H1 (cell line): ENCODE results near the gene PKN1. TPM values are rescaled to one million over a fixed set of nuclear protein-coding genes. Genes with fewer than 3 reads are reported as not detected.

ENCODE experiments used
- CTCF ChIA-PET: fragments of 300-600 bp; sonication (Branson Sonifier 250); formaldehyde crosslinking; loops from one replicate; lab custom pipeline; 2021; ENCODE audit not compliant: partially characterized antibody; lab: Charles Lee
- POLR2A ChIA-PET: fragments of 300-600 bp; sonication (Branson Sonifier 250); formaldehyde crosslinking; loops from one replicate; lab custom pipeline; 2021; ENCODE audit warnings: inconsistent platforms; ENCODE audit not compliant: partially characterized antibody; lab: Charles Lee
- DNase-seq, 2 experiments: peaks; one replicate each; pipeline versions ENCODE4 v3.0.0 to v3.0.0-alpha.2; 2010 to 2022; ENCODE audit warnings: low spot score in 2 of 2, low read depth in 1 of 2, mixed read lengths in 1 of 2
- FAIRE-seq: peaks from 2 replicates; lab custom pipeline; 2011; peaks lifted over from hg19 to GRCh38; lab: Jason Lieb, UNC
- H2AFZ ChIP-seq: 2 replicates; pipeline ENCODE4 v1.8.1; 2012; ENCODE audit warnings: low read length, inconsistent platforms
- H2AK5ac ChIP-seq: 2 replicates; pipeline ENCODE4 v1.6.1; 2013; ENCODE audit warnings: low read depth, low read length
- H2BK120ac ChIP-seq: replicated peaks from 2 replicates; pipeline ENCODE3; 2013; ENCODE audit warnings: low read depth, low read length, inconsistent platforms
- H2BK12ac ChIP-seq: 2 replicates; pipeline ENCODE4 v1.6.1; 2013; ENCODE audit warnings: low read depth, low read length
- H2BK15ac ChIP-seq: 2 replicates; pipeline ENCODE4 v1.6.1; 2013; ENCODE audit warnings: low read length
- H2BK20ac ChIP-seq: 2 replicates; pipeline ENCODE4 v1.6.1; 2013; ENCODE audit warnings: low read length
- H2BK5ac ChIP-seq: 2 replicates; pipeline ENCODE4 v1.6.1; 2013; ENCODE audit warnings: low read depth, low read length
- H3K14ac ChIP-seq: 2 replicates; pipeline ENCODE4 v1.6.1; 2013; ENCODE audit warnings: inconsistent platforms; ENCODE audit not compliant: insufficient read length
- H3K18ac ChIP-seq: 2 replicates; pipeline ENCODE4 v1.6.1; 2013; ENCODE audit warnings: low read length; ENCODE audit errors: extremely low read depth
- H3K23ac ChIP-seq: 2 replicates; pipeline ENCODE4 v1.6.1; 2013; ENCODE audit warnings: inconsistent platforms; ENCODE audit not compliant: insufficient read length
- H3K23me2 ChIP-seq: 2 replicates; pipeline ENCODE4 v1.6.1; 2013; ENCODE audit warnings: low read depth, low read length
- H3K27ac ChIP-seq: 2 replicates; pipeline ENCODE4 v1.6.1; 2011; ENCODE audit warnings: low read depth, low read length, inconsistent platforms
- H3K27me3 ChIP-seq, 4 experiments: replicated peaks in 1 of 4; 1 replicate in 1 of 4; 2 replicates in 3 of 4; pipeline versions ENCODE4 v1.6.1 to v1.8.1; 2011 to 2013; ENCODE audit warnings: low read length in 3 of 4, mild to moderate bottlenecking in 3 of 4, inconsistent platforms in 2 of 4, mixed read lengths in 2 of 4, moderate library complexity in 1 of 4; ENCODE audit not compliant: control insufficient read depth in 3 of 4, insufficient read depth in 3 of 4; ENCODE audit errors: extremely low read depth in 1 of 4
- H3K36me3 ChIP-seq, 4 experiments: 2 replicates each; pipeline versions ENCODE4 v1.6.1 to v1.8.1; 2011 to 2013; ENCODE audit warnings: mild to moderate bottlenecking in 4 of 4, low read length in 3 of 4, moderate library complexity in 2 of 4, control low read depth in 1 of 4, inconsistent platforms in 1 of 4; ENCODE audit not compliant: insufficient read depth in 4 of 4, control insufficient read depth in 2 of 4
- H3K4ac ChIP-seq: replicated peaks from 2 replicates; pipeline ENCODE3; 2013; ENCODE audit warnings: low read length, low read depth, mixed read lengths, inconsistent platforms; ENCODE audit not compliant: insufficient read length
- H3K4me1 ChIP-seq, 4 experiments: replicated peaks in 1 of 4; 1 replicate in 1 of 4; 2 replicates in 3 of 4; pipeline versions ENCODE4 v1.6.1 to v1.8.1; 2011 to 2013; ENCODE audit warnings: low read length in 3 of 4, inconsistent platforms in 2 of 4, mixed read lengths in 1 of 4; ENCODE audit not compliant: insufficient read depth in 4 of 4, control insufficient read depth in 3 of 4
- H3K4me2 ChIP-seq, 2 experiments: 2 replicates each; pipeline versions ENCODE4 v1.6.1 to v1.8.1; 2011 to 2013; ENCODE audit warnings: low read depth in 2 of 2, low read length in 2 of 2, control low read depth in 1 of 2, inconsistent platforms in 1 of 2, mild to moderate bottlenecking in 1 of 2; ENCODE audit not compliant: insufficient read depth in 1 of 2
- H3K4me3 ChIP-seq, 4 experiments: fragments of 200-600, 300-600 bp in 1 of 4; sonication (generic), shearing (Covaris generic), sonication (Bioruptor Twin) in 1 of 4; 2 replicates each; pipeline versions ENCODE4 v1.5.1 to v1.8.1; 2011 to 2016; ENCODE audit warnings: low read length in 4 of 4, low read depth in 3 of 4, control low read depth in 2 of 4, inconsistent platforms in 2 of 4, mild to moderate bottlenecking in 2 of 4, mixed read lengths in 1 of 4, moderate library complexity in 1 of 4; ENCODE audit not compliant: insufficient read depth in 2 of 4; ENCODE audit errors: extremely low read depth in 1 of 4
- H3K56ac ChIP-seq: replicated peaks from 2 replicates; pipeline ENCODE3; 2013; ENCODE audit warnings: low read depth, mild to moderate bottlenecking, mixed read lengths, low read length, inconsistent platforms; ENCODE audit not compliant: insufficient read length
- H3K79me1 ChIP-seq: 2 replicates; pipeline ENCODE4 v1.6.1; 2013; ENCODE audit warnings: low read depth, low read length, control low read depth
- H3K79me2 ChIP-seq, 2 experiments: 2 replicates each; pipeline versions ENCODE4 v1.6.1 to v1.8.1; 2012 to 2013; ENCODE audit warnings: low read length in 2 of 2, mild to moderate bottlenecking in 2 of 2, inconsistent platforms in 1 of 2; ENCODE audit not compliant: insufficient read depth in 2 of 2, control insufficient read depth in 1 of 2
- H3K9ac ChIP-seq, 4 experiments: replicated peaks in 1 of 4; 1 replicate in 1 of 4; 2 replicates in 3 of 4; pipeline versions ENCODE4 v1.6.1 to v1.8.1; 2011 to 2013; ENCODE audit warnings: low read depth in 3 of 4, low read length in 3 of 4, control low read depth in 2 of 4, mild to moderate bottlenecking in 2 of 4, moderate library complexity in 2 of 4, inconsistent platforms in 1 of 4; ENCODE audit errors: extremely low read depth in 1 of 4
- H3K9me3 ChIP-seq, 2 experiments: 2 replicates each; pipeline versions ENCODE4 v1.6.1 to v1.8.1; 2012 to 2013; ENCODE audit warnings: mild to moderate bottlenecking in 2 of 2, moderate library complexity in 2 of 2, control low read depth in 1 of 2, inconsistent platforms in 1 of 2, low read depth in 1 of 2, low read length in 1 of 2, mixed read lengths in 1 of 2; ENCODE audit not compliant: insufficient read depth in 2 of 2
- H4K20me1 ChIP-seq, 2 experiments: replicated peaks in 1 of 2; 2 replicates each; pipeline versions ENCODE3 to v1.8.1; 2011 to 2013; ENCODE audit warnings: inconsistent platforms in 2 of 2, low read length in 2 of 2, mild to moderate bottlenecking in 1 of 2; ENCODE audit not compliant: insufficient read depth in 2 of 2, control insufficient read depth in 1 of 2
- H4K5ac ChIP-seq: 2 replicates; pipeline ENCODE4 v1.6.1; 2013; ENCODE audit warnings: low read length, low read depth, mixed read lengths, inconsistent platforms; ENCODE audit not compliant: insufficient read length
- H4K8ac ChIP-seq: 2 replicates; pipeline ENCODE4 v1.8.0; 2013; ENCODE audit warnings: mild to moderate bottlenecking, moderate library complexity, low read length, inconsistent platforms; ENCODE audit not compliant: insufficient read depth; ENCODE audit errors: extremely low read depth
- H4K91ac ChIP-seq: replicated peaks from 2 replicates; pipeline ENCODE3; 2013; ENCODE audit warnings: low read length, mixed read lengths, inconsistent platforms; ENCODE audit not compliant: insufficient read length
- BACH1 ChIP-seq: IDR thresholded peaks from 2 replicates; pipeline ENCODE4 v1.6.1; 2012; ENCODE audit warnings: low read length, improper control_type of control experiment
- CBX8 ChIP-seq: fragments of 300-800, 300-1000 bp; sonication (generic); IDR thresholded peaks from 2 replicates; pipeline ENCODE4 v1.7.1; 2016; ENCODE audit warnings: low read depth, low read length, borderline replicate concordance
- HDAC2 ChIP-seq, 2 experiments: fragments of 300-600 bp in 1 of 2; sonication (generic) in 1 of 2; IDR thresholded peaks; 2 replicates each; pipeline ENCODE4 v1.6.1; 2011 to 2012; ENCODE audit warnings: low read depth in 2 of 2, low read length in 2 of 2, mild to moderate bottlenecking in 2 of 2, moderate library complexity in 2 of 2, borderline replicate concordance in 1 of 2, inconsistent platforms in 1 of 2
- POLR2A ChIP-seq, 2 experiments: IDR thresholded peaks; 1 replicate in 1 of 2; 2 replicates in 1 of 2; pipeline ENCODE4 v1.6.1; 2011; ENCODE audit warnings: low read depth in 2 of 2, low read length in 2 of 2, mild to moderate bottlenecking in 2 of 2; ENCODE audit errors: control extremely low read depth in 1 of 2
- POU5F1 ChIP-seq: IDR thresholded peaks from 2 replicates; pipeline ENCODE4 v1.6.1; 2011; ENCODE audit warnings: low read depth, mild to moderate bottlenecking, low read length, moderate library complexity
- SIN3A ChIP-seq, 2 experiments: IDR thresholded peaks in 1 of 2; conservative IDR thresholded peaks in 1 of 2; 2 replicates each; pipeline ENCODE4 v1.6.1; 2011 to 2012; ENCODE audit warnings: low read length in 2 of 2, improper control_type of control experiment in 1 of 2, low read depth in 1 of 2, mild to moderate bottlenecking in 1 of 2
- SP1 ChIP-seq: IDR thresholded peaks from 2 replicates; pipeline ENCODE4 v1.6.1; 2011; ENCODE audit warnings: low read depth, low read length
- SRF ChIP-seq: IDR thresholded peaks from 2 replicates; pipeline ENCODE4 v1.6.1; 2011; ENCODE audit warnings: mild to moderate bottlenecking, low read depth, low read length, moderate library complexity
- TEAD4 ChIP-seq: IDR thresholded peaks from 2 replicates; pipeline ENCODE4 v1.6.1; 2012; ENCODE audit warnings: low read depth, low read length, inconsistent platforms, mixed read lengths
- ZNF274 ChIP-seq: IDR thresholded peaks from 2 replicates; pipeline ENCODE4 v1.7.0; 2012; ENCODE audit warnings: low read length, borderline replicate concordance; ENCODE audit errors: extremely low read depth
- WGBS, 2 experiments: shearing (Covaris generic) in 1 of 2; methylation state at CpG; one replicate each; pipeline versions ENCODE4 v1.1.6 to v1.1.7; 2013 to 2015; ENCODE audit warnings: low lambda C conversion rate in 2 of 2, mixed read lengths in 2 of 2, inconsistent platforms in 1 of 2, low coverage in 1 of 2, missing lambda C conversion rate in 1 of 2; ENCODE audit not compliant: insufficient replicate concordance in 2 of 2, insufficient coverage in 1 of 2, insufficient read length in 1 of 2; ENCODE audit errors: extremely low coverage in 1 of 2, missing lambda C conversion rate in 1 of 2; 5-methylcytosine and 5-hydroxymethylcytosine counted together
- polyA plus RNA-seq, 7 experiments: library from polyadenylated mRNA; depleted of rRNA in 3 of 7; stranded (reverse) in 5 of 7; unstranded in 2 of 7; fragments of >200 nt in 5 of 7; fragments of 200-250 nt in 2 of 7; gene quantifications; 1 replicate in 5 of 7; 2 replicates in 1 of 7; 4 replicates in 1 of 7; pipeline versions ENCODE4 v1.2.1 to v1.2.3, GENCODE V29; 2011 to 2013; ENCODE audit warnings: missing spikeins in 2 of 7, mixed read lengths in 2 of 7
- total RNA-seq: library from RNA; stranded (reverse); fragmentation: NEBNext Ultra II Directional; extraction: Animal tissue kit (Norgen Biotek cat#: 25700); gene quantifications from 2 replicates; pipeline ENCODE4 v1.2.1, GENCODE V29; 2021

Gene PKN1
- total and polyA plus RNA-seq, 2 of the 8 experiments (the other 6 are each of a cell fraction or from before 2014, with no cell fraction given): 65.2 to 162 TPM

DNA sequence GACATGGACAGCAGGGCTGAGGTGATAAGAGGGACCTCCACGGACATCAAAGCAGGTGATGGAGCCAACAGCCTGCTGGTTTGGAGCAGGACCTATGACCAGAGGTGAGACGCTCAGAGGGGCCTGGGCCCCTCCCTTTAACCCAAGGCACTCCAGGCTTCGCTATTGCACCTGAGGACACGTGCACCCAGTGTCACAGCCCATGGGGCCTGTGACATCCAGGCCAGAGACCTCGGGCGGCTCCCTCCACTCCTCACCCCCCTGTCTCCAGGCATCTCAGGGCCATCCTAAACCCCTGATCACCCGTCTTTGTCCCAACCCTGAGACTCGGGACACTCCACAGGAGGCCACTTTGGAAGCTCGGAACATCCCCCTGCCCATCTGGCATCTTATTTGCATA is 38.9 kb upstream of the PKN1 start:
- no peak for FAIRE-seq
- Histone ChIP-seq H3K14ac (no peak overlapping the region), H2BK15ac (0 out of 2 replicates have a peak overlapping the region, but pooled peaks have one; percentile 46), H3K79me2 (no peaks in the 10 kb centered on the region), H4K5ac (no peak overlapping the region), H2BK20ac (no peak overlapping the region), H3K56ac (no peak overlapping the region), H2AK5ac (peak overlapping the region; percentile 13; the same call in 1 of the 2 replicates), H3K18ac (no peak overlapping the region), H3K36me3 (no peaks in the 10 kb centered on the region), H3K4me3 (no peak overlapping the region), H3K27me3 (no peaks in the 10 kb centered on the region), H3K23me2 (no peaks in the 10 kb centered on the region; the same call in 1 of the 2 replicates), H3K79me1 (no peaks in the 10 kb centered on the region), H3K23ac (no peak overlapping the region), H2BK120ac (no peak overlapping the region), H3K9ac (no peak overlapping the region), H4K8ac (0 out of 2 replicates have a peak overlapping the region, but pooled peaks have one; percentile 4), H4K20me1 (no peaks in the 10 kb centered on the region), H2AFZ (no peak overlapping the region), H4K91ac (no peak overlapping the region), H3K4me2 (no peak overlapping the region), H2BK5ac (no peak overlapping the region), H3K4me1 (peaks cover 0 to 5% (median 4%) of the 10 kb centered on the region in 4 experiments; a peak in 5 of 7 replicates), H3K4ac (no peak overlapping the region), H3K9me3 (no peaks in the 10 kb centered on the region), H2BK12ac (no peak overlapping the region), H3K27ac (no peak overlapping the region)
- POLR2A ChIA-PET: interaction anchor here (4.8 kb wide), 1 partner anchor 11 kb away, joined by 24 read pairs; no protein-coding TSS in a partner anchor
- TF ChIP-seq SRF (no peak), POU5F1 (no peak), ZNF274 (no peak), BACH1 (no peak), CBX8 (no peak), TEAD4 (no peak), SP1 (no peak), POLR2A (IDR thresholded peaks at IDR 0.05; ENCODE audit: control extremely low read depth in 1 of 2, low read depth in 2 of 2, low read length in 2 of 2) (no peak), HDAC2 (IDR thresholded peaks at IDR 0.05; ENCODE audit: borderline replicate concordance in 1 of 2, low read depth in 2 of 2, low read length in 2 of 2) (no peak), SIN3A (conservative IDR thresholded peaks at IDR 0.05 in 1 of 2, IDR thresholded peaks at IDR 0.05 in 1 of 2; ENCODE audit: low read depth in 1 of 2, low read length in 2 of 2) (no peak)
- CTCF ChIA-PET: interaction anchor here (0.6 to 1.2 kb wide), 4 partner anchors 11 to 214 kb away, joined by 3 to 7 read pairs (median 3); no protein-coding TSS in a partner anchor
- DNase-seq: no peak
- WGBS, 2 experiments: 91% methylated on average over 9 of the region's 9 CpGs; no CpG with 5 or more reads in 1 of the 2 experiments
